ENCODE measurements around the gene CPVL.
A peak's percentile ranks its signal among the peaks of the same experiment; 100 is the strongest.

The CPVL gene

DNA sequence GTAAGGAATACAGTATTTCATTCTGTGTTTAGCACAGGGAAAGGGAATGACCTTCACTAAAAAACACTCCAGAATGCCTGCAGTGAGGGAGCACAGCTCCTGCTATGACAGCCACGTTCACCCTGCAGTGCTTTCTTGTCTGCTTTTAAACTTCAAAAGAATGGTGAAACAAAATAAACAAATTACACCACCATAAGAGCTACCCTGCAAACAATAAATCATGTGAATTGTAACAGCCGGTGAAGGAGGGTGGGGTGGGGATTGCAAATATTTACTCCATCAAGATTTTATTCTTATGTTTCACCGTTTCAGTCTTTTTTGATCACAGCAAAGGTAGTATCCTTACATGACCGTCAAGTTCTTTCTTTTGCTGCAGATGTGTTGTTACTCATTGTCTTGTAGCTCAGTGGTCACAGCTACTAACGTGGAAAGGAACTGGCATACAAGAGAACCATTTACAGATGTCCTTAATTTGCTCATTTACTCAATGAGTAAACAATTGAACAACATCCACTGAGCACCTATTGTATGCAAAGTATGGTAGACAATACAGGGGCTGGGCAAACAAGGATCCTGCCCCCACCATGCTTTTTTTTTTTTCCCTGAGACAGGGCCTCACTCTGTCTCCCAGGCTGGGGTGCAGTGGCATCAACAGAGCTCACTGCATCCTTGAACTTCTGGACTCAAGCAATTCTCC is 44.2 kb upstream of the CPVL start:
- TF ChIP-seq CTCF (conservative IDR thresholded peaks at IDR 0.05; ENCODE audit: low read depth) = no peak
- no peak overlapping the region for H3K27ac ChIP-seq
- CTCF ChIA-PET = interaction anchor here (0.6 to 2.7 kb wide), 23 partner anchors 10 to 1364 kb away, joined by 3 to 39 read pairs (median 4); no protein-coding TSS in a partner anchor
- POLR2A ChIA-PET (ENCODE audit: low non-redundant PET) = no interaction called here
- DNase-seq (ENCODE audit: low spot score) = no peak

- TF ChIP-seq CTCF (conservative IDR thresholded peaks at IDR 0.05; ENCODE audit: low read depth) = peak; percentile 92
These were observed 43.4 kb upstream of the CPVL start for GRCh38 chr7:29189743-29190201.

DNA sequence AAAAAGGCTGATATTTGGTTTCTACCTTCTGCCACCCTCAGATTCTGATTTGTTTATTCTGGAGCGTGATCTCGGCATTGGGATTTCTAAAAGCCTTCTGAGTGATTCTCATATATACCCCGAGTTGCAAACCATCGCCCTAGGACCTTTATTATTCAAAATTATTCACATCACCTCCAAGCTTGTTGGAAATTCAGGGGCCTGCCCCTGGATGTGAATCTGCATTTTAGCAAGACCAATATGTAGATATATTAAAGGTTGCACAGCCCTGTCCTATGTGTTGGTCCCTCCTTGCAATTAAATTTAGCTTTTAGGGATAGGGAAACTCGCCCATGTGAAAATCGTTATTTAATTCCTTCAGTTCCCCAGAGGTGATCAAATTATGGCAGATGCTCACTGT is 39.3 kb upstream of the CPVL start:
- DNase-seq (ENCODE audit: low spot score) = no peak
- no peak overlapping the region for H3K27ac ChIP-seq
- POLR2A ChIA-PET (ENCODE audit: low non-redundant PET) = no interaction called here
- no peak for TF ChIP-seq CTCF (conservative IDR thresholded peaks at IDR 0.05; ENCODE audit: low read depth)
- CTCF ChIA-PET = interaction anchor here (0.6 to 0.8 kb wide), 3 partner anchors 15 to 330 kb away, joined by 3 to 6 read pairs (median 4); no protein-coding TSS in a partner anchor

More at GRCh38 chr7:29189743-29190201, 43.4 kb upstream of the CPVL start:
- POLR2A ChIA-PET (ENCODE audit: low non-redundant PET) = no interaction called here
- peak; percentile 56 for DNase-seq (ENCODE audit: low spot score)
- CTCF ChIA-PET = interaction anchor here (0.5 to 2.7 kb wide), 36 partner anchors 9 to 1365 kb away, joined by 3 to 39 read pairs (median 3); no protein-coding TSS in a partner anchor
- H3K27ac ChIP-seq = no peak overlapping the region

DNA sequence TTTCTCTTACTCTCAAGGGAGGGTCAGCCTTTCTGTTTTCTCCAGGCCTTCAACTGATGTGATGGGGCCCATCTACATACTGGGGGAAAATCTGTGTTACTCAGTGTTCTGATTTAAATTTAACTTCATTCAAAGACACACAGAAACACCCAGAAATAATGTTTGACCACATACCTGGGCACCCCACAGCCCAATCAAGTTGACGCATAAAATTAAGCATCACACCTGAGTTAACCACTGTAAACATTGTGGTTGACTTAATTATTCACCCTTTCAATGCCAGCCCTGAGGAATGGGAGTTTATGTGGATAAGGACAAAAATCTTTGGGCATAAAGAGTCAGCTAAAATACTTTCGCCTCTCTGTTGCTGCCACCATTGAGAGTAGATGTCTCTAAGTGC is 38.3 kb upstream of the CPVL start:
- TF ChIP-seq CTCF (conservative IDR thresholded peaks at IDR 0.05; ENCODE audit: low read depth) = no peak
- CTCF ChIA-PET = no interaction called here
- no peak overlapping the region for H3K27ac ChIP-seq
- POLR2A ChIA-PET (ENCODE audit: low non-redundant PET) = no interaction called here
- DNase-seq (ENCODE audit: low spot score) = no peak

DNA sequence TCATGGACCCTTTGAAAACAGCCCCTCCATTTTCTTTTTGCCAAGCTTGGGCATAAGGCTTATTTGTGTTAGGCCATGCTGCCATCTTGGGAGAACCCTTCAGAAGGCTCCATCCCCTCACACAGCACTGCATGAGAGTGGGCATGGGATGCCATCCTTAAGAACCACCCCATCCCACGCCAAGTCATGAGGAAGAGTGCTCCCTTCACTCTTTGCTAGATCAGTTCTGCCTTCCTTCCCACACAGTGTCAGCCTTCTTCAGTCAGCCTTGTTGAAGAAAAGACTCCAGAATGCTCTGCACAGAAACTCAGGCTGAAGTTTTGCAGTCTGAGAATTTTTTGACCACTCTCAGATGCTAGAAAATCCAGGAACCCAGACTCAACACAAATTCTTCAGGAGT is 32.8 kb upstream of the CPVL start:
- ChIA-PET POLR2A (ENCODE audit: low non-redundant PET) (no interaction called here), CTCF (no interaction called here)
- DNase-seq (ENCODE audit: low spot score) = no peak
- TF ChIP-seq CTCF (conservative IDR thresholded peaks at IDR 0.05; ENCODE audit: low read depth) = no peak
- no peak overlapping the region for H3K27ac ChIP-seq

DNA sequence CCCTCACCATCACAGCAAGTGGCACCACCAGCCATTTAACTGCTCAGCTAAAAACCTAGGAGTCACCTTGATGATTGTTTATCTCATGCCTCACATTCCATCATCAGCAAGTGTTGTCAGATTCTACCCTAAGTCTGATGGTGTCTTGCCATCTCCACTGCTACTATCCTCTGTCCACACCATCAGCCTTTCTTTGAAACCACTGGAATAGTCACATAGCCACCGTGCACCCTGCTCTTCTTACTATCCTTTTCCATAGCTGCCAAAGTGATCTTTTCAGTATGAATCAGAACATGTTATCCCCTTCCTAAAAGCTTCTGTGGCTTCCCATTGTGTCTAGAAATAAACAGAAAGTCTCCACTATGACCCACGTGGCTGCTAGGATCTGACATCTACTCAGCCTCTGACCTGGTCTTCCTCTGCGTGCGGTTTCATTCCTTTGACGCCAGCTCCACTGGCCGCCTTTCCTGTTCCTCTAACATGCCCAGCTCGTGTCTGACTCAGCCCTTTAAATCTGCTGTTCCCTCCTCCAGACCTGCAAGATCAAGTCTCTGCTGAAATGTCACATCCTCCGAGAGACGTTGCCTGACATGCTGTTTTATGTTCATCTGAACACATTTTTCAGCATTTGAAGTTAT is 31.7 kb upstream of the CPVL start:
- POLR2A ChIA-PET (ENCODE audit: low non-redundant PET) = no interaction called here
- TF ChIP-seq CTCF (conservative IDR thresholded peaks at IDR 0.05; ENCODE audit: low read depth) = no peak
- H3K27ac ChIP-seq = no peak overlapping the region
- CTCF ChIA-PET = no interaction called here
- DNase-seq (ENCODE audit: low spot score) = no peak
